ENCODE data around the gene RAB11FIP3.

GRCh38 chr16:497258-497657 lies 71.8 kb downstream of the RAB11FIP3 start:
- TF ChIP-seq POLR2AphosphoS5 (IDR thresholded peaks at IDR 0.05; ENCODE audit: low read depth, low read length) (no peak), POLR2A (IDR thresholded peaks at IDR 0.05; ENCODE audit: low read depth, low read length) (no peak)
